SU-DHL-6 (cell line): Measurements from ENCODE around the gene SLC44A3.

Source experiments
- H2AFZ ChIP-seq: fragments of 200-600 bp; sonication (generic); 2 replicates; pipeline ENCODE4 v1.6.1; 2014; ENCODE audit warnings: low read depth, mild to moderate bottlenecking, moderate library complexity, mixed read lengths, antibody characterized with exemption, low read length; ENCODE audit not compliant: severe bottlenecking
- H3F3A ChIP-seq: fragments of 200-600 bp; shearing (Covaris generic); 2 replicates; pipeline ENCODE4 v1.6.0; 2016; ENCODE audit warnings: antibody characterized with exemption, mild to moderate bottlenecking; ENCODE audit not compliant: insufficient read depth
- H3K27ac ChIP-seq: fragments of 200-600 bp; sonication (generic); 2 replicates; pipeline ENCODE4 v1.5.1; 2016; ENCODE audit warnings: low read depth, mild to moderate bottlenecking, low read length, moderate library complexity, mixed read lengths
- H3K27me3 ChIP-seq: fragments of 200-600 bp; sonication (generic), shearing (Covaris generic); 2 replicates; pipeline ENCODE4 v1.6.0; 2014; ENCODE audit warnings: mild to moderate bottlenecking, low read length
- H3K36me3 ChIP-seq: fragments of 200-600 bp; sonication (generic); 2 replicates; pipeline ENCODE4 v1.6.1; 2014; ENCODE audit warnings: mild to moderate bottlenecking, low read length, mixed read lengths
- H3K4me2 ChIP-seq: fragments of 300-600, 200-600 bp; shearing (Covaris generic), sonication (generic); 2 replicates; pipeline ENCODE4 v1.6.0; 2014; ENCODE audit warnings: low read length, low read depth, mild to moderate bottlenecking; ENCODE audit not compliant: poor library complexity, severe bottlenecking
- H3K4me3 ChIP-seq: fragments of 200-600 bp; sonication (generic); 2 replicates; pipeline ENCODE4 v1.5.1; 2014; ENCODE audit warnings: antibody characterized with exemption, low read length, mild to moderate bottlenecking, mixed read lengths; ENCODE audit not compliant: insufficient read depth, poor library complexity, severe bottlenecking
- H3K79me2 ChIP-seq: fragments of 200-600 bp; sonication (generic); 2 replicates; pipeline ENCODE4 v1.6.1; 2014; ENCODE audit warnings: mild to moderate bottlenecking, low read length, moderate library complexity; ENCODE audit not compliant: insufficient read depth
- H3K9ac ChIP-seq: fragments of 200-600 bp; sonication (generic); 2 replicates; pipeline ENCODE4 v1.7.0; 2014; ENCODE audit warnings: mild to moderate bottlenecking, low read length
- H3K9me2 ChIP-seq: fragments of 200-600 bp; sonication (generic); replicated peaks from 2 replicates; pipeline ENCODE4 v1.6.1; 2014; ENCODE audit warnings: low read length; ENCODE audit not compliant: insufficient read depth
- H3K9me3 ChIP-seq: fragments of 200-600 bp; sonication (generic); 2 replicates; pipeline ENCODE4 v1.6.1; 2014; ENCODE audit warnings: low read length, mixed read lengths; ENCODE audit not compliant: insufficient read depth
- H4K20me1 ChIP-seq: fragments of 200-600 bp; sonication (generic); 2 replicates; pipeline ENCODE4 v1.6.1; 2014; ENCODE audit warnings: low read depth, mild to moderate bottlenecking, antibody characterized with exemption, low read length, moderate library complexity, mixed read lengths
- CTCF ChIP-seq: fragments of 200-600 bp; sonication (generic); IDR thresholded peaks from one replicate; pipeline ENCODE4 v1.5.1; 2017; ENCODE audit warnings: antibody characterized with exemption, mild to moderate bottlenecking, low read length, moderate library complexity; ENCODE audit not compliant: insufficient read depth, poor library complexity, severe bottlenecking
- EZH2phosphoT487 ChIP-seq: fragments of 200-600 bp; sonication (generic), shearing (Covaris generic); conservative IDR thresholded peaks from 2 replicates; pipeline ENCODE4 v1.6.1; 2018; ENCODE audit warnings: mild to moderate bottlenecking, antibody characterized with exemption, low read length, moderate library complexity, mixed read lengths

Gene SLC44A3

GRCh38 chr1:94773296-94773809 is 46.8 kb upstream of the SLC44A3 start:
- H2AFZ ChIP-seq, result no peak overlapping the region
- no peaks in the 10 kb centered on the region for H3K9me2 ChIP-seq
- H3K4me2 ChIP-seq, result no peak overlapping the region
- H3K4me3 ChIP-seq, result no peak overlapping the region
- no peak overlapping the region for H3K27ac ChIP-seq
- no peaks in the 10 kb centered on the region for H3K36me3 ChIP-seq
- no peaks in the 10 kb centered on the region for H3K79me2 ChIP-seq
- H3F3A ChIP-seq, result no peaks in the 10 kb centered on the region
- TF ChIP-seq EZH2phosphoT487 (no peak), CTCF (no peak)
- no peaks in the 10 kb centered on the region for H3K27me3 ChIP-seq
- no peak overlapping the region for H3K9ac ChIP-seq
- no peaks in the 10 kb centered on the region for H3K9me3 ChIP-seq
- no peaks in the 10 kb centered on the region for H4K20me1 ChIP-seq

GRCh38 chr1:94773931-94774422 is 46.2 kb upstream of the SLC44A3 start:
- Histone ChIP-seq H2AFZ (no peak overlapping the region), H3K9me2 (no peaks in the 10 kb centered on the region), H3K4me3 (no peak overlapping the region), H4K20me1 (no peaks in the 10 kb centered on the region), H3K36me3 (no peaks in the 10 kb centered on the region), H3K79me2 (no peaks in the 10 kb centered on the region), H3K9ac (no peak overlapping the region), H3F3A (no peaks in the 10 kb centered on the region), H3K27me3 (no peaks in the 10 kb centered on the region), H3K9me3 (no peaks in the 10 kb centered on the region), H3K4me2 (no peak overlapping the region), H3K27ac (no peak overlapping the region)
- TF ChIP-seq EZH2phosphoT487, result no peak
- no peak for TF ChIP-seq CTCF

GRCh38 chr1:94776474-94776873 is 43.7 kb upstream of the SLC44A3 start:
- Histone ChIP-seq H3K9me3 (no peaks in the 10 kb centered on the region), H3F3A (no peaks in the 10 kb centered on the region), H2AFZ (no peak overlapping the region), H3K4me3 (no peak overlapping the region), H3K36me3 (no peaks in the 10 kb centered on the region), H3K27ac (no peak overlapping the region), H3K79me2 (no peaks in the 10 kb centered on the region), H3K9me2 (no peaks in the 10 kb centered on the region), H3K4me2 (no peak overlapping the region), H4K20me1 (no peaks in the 10 kb centered on the region), H3K27me3 (no peaks in the 10 kb centered on the region), H3K9ac (no peak overlapping the region)
- TF ChIP-seq EZH2phosphoT487, result no peak
- no peak for TF ChIP-seq CTCF

GRCh38 chr1:94777281-94777680 is 42.9 kb upstream of the SLC44A3 start:
- Histone ChIP-seq H3F3A (no peaks in the 10 kb centered on the region), H3K27me3 (no peaks in the 10 kb centered on the region), H3K9me2 (no peaks in the 10 kb centered on the region), H2AFZ (no peak overlapping the region), H3K4me2 (no peak overlapping the region), H3K36me3 (no peaks in the 10 kb centered on the region), H3K27ac (no peak overlapping the region), H3K9me3 (no peaks in the 10 kb centered on the region), H3K9ac (no peak overlapping the region), H4K20me1 (no peaks in the 10 kb centered on the region), H3K79me2 (no peaks in the 10 kb centered on the region), H3K4me3 (no peak overlapping the region)
- TF ChIP-seq CTCF (no peak), EZH2phosphoT487 (no peak)
